NCI-H1048 (cell line): ENCODE data around the gene HECTD4.
"Not testable (repeated sequence)": the region's sequence is repeated elsewhere in the genome, so short reads cannot be mapped to it uniquely, and the experiment has no call there.

ENCODE experiments used
- DNase-seq: peaks from one replicate; lab custom pipeline; 2025; lab: John Stamatoyannopoulos, UW

The HECTD4 gene

GRCh38 chr12:112381883-112382796 lies at the start of gene HECTD4:
Gene HECTD4 (minus strand): TSS chr12:112382431. CDS start chr12:112382128, 303 bp downstream.
- peak; percentile 65 for DNase-seq

GRCh38 chr12:112431965-112432364 lies 49.7 kb upstream of the HECTD4 start:
- no peak for DNase-seq

GRCh38 chr12:112430929-112431328 lies 48.7 kb upstream of the HECTD4 start:
- DNase-seq = no peak

GRCh38 chr12:112427760-112428159 lies 45.5 kb upstream of the HECTD4 start:
- DNase-seq = no peak

- no peak for DNase-seq
These were observed 43.6 kb upstream of the HECTD4 start for GRCh38 chr12:112425582-112426382.

- DNase-seq = no peak
These were observed 41.9 kb upstream of the HECTD4 start for GRCh38 chr12:112424126-112424525.

GRCh38 chr12:112422531-112422930 lies 40.3 kb upstream of the HECTD4 start:
- no peak for DNase-seq

- DNase-seq = no peak
These were observed 39.1 kb upstream of the HECTD4 start for GRCh38 chr12:112421363-112421762.

GRCh38 chr12:112420740-112421139 lies 38.5 kb upstream of the HECTD4 start:
- no peak for DNase-seq

- DNase-seq = no peak
These were observed 37.3 kb upstream of the HECTD4 start for GRCh38 chr12:112419297-112420133.

- peak; percentile 55 for DNase-seq
These were observed 36.5 kb upstream of the HECTD4 start, which contains the start of gene PTPN11 for GRCh38 chr12:112418608-112419296. Gene PTPN11 (plus strand): TSS chr12:112418947. CDS start chr12:112419112, 165 bp downstream.

GRCh38 chr12:112418273-112418607 lies 36.0 kb upstream of the HECTD4 start:
- no peak for DNase-seq

GRCh38 chr12:112415457-112415856 lies 33.2 kb upstream of the HECTD4 start:
- not testable (repeated sequence) for DNase-seq

- no peak for DNase-seq
These were observed 31.8 kb upstream of the HECTD4 start for GRCh38 chr12:112413855-112414625.

GRCh38 chr12:112409906-112410244 lies 27.6 kb upstream of the HECTD4 start:
- DNase-seq = no peak

- peak; percentile 73 for DNase-seq
These were observed 27.1 kb upstream of the HECTD4 start, which contains the start of gene RPL6 for GRCh38 chr12:112409064-112409905. Gene RPL6 (minus strand): TSS chr12:112409605. CDS start chr12:112408656, 949 bp downstream.

GRCh38 chr12:112408621-112409020 lies 26.4 kb upstream of the HECTD4 start:
- no peak for DNase-seq

- not testable (repeated sequence) for DNase-seq
These were observed 25.5 kb upstream of the HECTD4 start for GRCh38 chr12:112407683-112408082.
